Measurements from ENCODE around the gene BRMS1. TPM values are rescaled to one million over a fixed set of nuclear protein-coding genes. Genes with fewer than 3 reads are reported as not detected.

The BRMS1 gene
- total RNA-seq, 1 donor from 2014 or later, result 56.9 TPM

DNA sequence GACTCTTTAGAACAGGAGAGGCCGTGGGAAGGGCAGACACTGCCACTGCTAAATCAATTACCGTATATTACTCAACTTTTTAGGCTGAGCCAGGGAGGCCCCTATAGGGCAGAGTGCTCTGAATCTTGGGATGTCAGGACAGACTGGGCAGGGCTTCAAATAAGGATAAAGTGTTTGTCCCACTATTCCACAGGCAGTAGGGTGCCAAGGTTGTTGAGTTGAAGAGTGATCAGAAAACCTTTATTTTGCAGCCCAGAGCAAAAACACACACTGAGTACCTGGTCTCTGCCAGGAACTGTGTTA, 4.1 kb upstream of the BRMS1 start:
- no peak for ATAC-seq (ENCODE audit: low read depth)
- CTCF ChIA-PET, result no interaction called here
- intact Hi-C loops (cut with micrococcal nuclease), result loop anchor here (5.0 kb wide), 2 partner anchors 38 to 732 kb away; partner anchors contain the start of gene PCNX3
- no peak for DNase-seq
- POLR2A ChIA-PET, result interaction anchor here (0.7 kb wide), 2 partner anchors 26 to 1006 kb away, joined by 3 to 9 read pairs; no protein-coding TSS in a partner anchor
- H3K27ac Mint-ChIP-seq, result peak overlapping the region; percentile 46
- peak overlapping the region; percentile 0 for H3K4me3 Mint-ChIP-seq
- H3K27me3 Mint-ChIP-seq, result peaks cover 2% of the 10 kb centered on the region
- peaks cover 31% of the 10 kb centered on the region for H3K4me1 Mint-ChIP-seq
- H3K9me3 Mint-ChIP-seq, result no peaks in the 10 kb centered on the region
- TF ChIP-seq, protein P1, sequence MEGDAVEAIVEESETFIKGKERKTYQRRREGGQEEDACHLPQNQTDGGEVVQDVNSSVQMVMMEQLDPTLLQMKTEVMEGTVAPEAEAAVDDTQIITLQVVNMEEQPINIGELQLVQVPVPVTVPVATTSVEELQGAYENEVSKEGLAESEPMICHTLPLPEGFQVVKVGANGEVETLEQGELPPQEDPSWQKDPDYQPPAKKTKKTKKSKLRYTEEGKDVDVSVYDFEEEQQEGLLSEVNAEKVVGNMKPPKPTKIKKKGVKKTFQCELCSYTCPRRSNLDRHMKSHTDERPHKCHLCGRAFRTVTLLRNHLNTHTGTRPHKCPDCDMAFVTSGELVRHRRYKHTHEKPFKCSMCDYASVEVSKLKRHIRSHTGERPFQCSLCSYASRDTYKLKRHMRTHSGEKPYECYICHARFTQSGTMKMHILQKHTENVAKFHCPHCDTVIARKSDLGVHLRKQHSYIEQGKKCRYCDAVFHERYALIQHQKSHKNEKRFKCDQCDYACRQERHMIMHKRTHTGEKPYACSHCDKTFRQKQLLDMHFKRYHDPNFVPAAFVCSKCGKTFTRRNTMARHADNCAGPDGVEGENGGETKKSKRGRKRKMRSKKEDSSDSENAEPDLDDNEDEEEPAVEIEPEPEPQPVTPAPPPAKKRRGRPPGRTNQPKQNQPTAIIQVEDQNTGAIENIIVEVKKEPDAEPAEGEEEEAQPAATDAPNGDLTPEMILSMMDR (IDR thresholded peaks at IDR 0.05), result no peak
- H3K36me3 Mint-ChIP-seq (ENCODE audit: low read depth), result peaks cover 10% of the 10 kb centered on the region

DNA sequence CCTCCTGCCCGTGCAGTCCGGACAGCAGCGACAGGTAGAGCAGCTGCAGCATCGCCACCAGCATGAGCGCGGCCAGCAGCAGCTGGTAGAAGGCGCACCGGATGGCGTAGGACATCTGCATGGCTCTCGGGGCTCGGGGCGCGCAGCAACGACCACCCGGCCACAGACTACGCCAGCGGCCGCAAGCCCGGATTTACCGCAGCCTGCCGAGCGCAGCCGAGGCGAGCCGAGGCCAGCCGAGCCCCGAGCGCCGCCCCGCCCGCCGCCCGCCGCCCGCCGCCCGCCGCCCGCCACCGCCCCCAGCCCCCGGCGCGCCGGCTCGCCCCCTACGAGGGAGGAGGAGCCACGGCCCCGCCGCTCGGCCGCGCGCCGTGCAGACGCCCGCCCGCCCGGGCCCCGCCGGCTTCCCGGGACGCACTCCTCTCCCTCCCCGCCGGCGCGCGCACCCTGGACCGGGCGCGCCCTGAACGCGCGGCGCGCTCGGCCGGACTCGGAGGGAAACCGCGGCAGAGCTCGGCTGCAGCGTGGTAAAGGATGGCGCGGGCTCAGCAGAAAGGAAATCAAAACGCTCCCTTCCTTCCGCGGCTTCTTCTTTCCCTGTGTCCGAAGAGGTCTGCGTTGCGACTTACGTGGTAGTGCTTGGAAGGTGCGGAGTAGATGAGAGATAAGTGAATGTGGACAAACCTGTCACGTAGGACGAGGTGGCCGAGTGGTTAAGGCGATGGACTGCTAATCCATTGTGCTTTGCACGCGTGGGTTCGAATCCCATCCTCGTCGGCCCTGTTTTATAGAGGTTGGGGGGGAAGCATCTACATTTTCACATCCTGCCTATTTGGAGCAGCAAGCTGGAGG, 2.7 kb upstream of the BRMS1 start, which contains the start of gene B4GAT1:
TSS of gene B4GAT1 (minus strand) at position 205 of the 852 bp plus-strand sequence. CDS start at position 121, 84 bp downstream.
- H3K27me3 Mint-ChIP-seq, result peaks cover 2% of the 10 kb centered on the region

DNA sequence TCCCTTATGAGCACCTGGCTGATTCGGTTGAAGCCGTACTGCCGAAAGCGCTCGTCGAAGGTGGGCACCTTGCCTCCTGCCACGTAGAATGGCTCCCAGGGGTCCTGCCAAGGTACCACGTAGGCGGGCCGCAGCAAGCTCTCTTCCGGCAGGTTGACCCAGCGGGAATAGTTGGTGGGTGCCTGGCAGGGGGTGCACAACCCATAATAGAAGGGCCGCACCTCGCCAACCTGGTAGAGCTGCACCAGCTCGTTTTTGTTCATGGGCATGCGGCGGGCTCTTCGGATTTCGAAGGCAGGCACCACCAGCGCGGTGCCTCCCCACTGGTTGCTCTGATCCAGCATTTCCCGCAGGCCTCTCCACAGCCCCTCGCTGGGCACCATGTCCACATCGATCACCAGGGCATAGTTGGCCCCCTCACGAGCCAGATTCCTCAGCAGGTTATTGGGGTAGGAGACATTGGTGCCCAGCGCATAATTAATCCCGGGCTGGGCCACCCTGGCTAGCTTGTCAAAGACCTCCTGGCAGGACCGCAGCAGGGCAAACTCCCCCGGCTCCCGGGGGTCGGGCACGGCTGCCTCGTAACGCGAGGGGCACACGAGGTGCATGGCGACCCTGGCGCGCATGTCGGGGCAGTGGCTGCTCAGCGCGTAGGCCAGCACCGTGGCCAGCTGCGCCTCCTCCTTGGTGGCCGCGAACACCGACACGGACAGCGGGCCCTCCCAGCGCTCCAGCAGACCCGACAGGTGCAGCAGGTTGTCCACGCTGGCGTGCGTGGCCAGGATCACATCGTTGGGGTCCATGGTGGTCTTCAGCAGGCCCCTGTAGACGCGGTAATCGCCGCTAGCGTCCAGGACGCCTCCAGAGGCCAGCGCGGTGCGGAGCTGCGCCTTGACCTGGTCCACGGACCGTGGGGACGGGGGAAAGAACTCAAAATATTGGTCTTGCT, 1.8 kb upstream of the BRMS1 start:
- H3K27me3 Mint-ChIP-seq, result peaks cover 2% of the 10 kb centered on the region

More for the DNA sequence above, 2.7 kb upstream of the BRMS1 start, which contains the start of gene B4GAT1:
- peaks cover 45% of the 10 kb centered on the region for H3K4me1 Mint-ChIP-seq
- ChIA-PET CTCF (interaction anchor here (0.7 to 1.2 kb wide), 3 partner anchors 14 to 692 kb away, joined by 3 read pairs; no protein-coding TSS in a partner anchor), POLR2A (interaction anchor here (0.6 to 5.4 kb wide), 5 partner anchors 24 to 1779 kb away, joined by 3 to 34 read pairs (median 5); partner anchors contain the start of genes RBM4 and SLC29A2)
- TF ChIP-seq, protein P1 (IDR thresholded peaks at IDR 0.05), result no peak
- DNase-seq (peak; percentile 70), ATAC-seq (ENCODE audit: low read depth) (peak; percentile 47)
- H3K9me3 Mint-ChIP-seq, result no peaks in the 10 kb centered on the region
- intact Hi-C loops (cut with micrococcal nuclease), result loop anchor here (1.0 to 5.0 kb wide), 3 partner anchors 24 to 730 kb away; partner anchors contain the start of genes PCNX3 and SLC29A2
- H3K36me3 Mint-ChIP-seq (ENCODE audit: low read depth), result peaks cover 20% of the 10 kb centered on the region
- H3K27ac Mint-ChIP-seq, result peak within 1 kb of the TSS; percentile 99
- H3K4me3 Mint-ChIP-seq, result peak within 1 kb of the TSS; percentile 96

DNA sequence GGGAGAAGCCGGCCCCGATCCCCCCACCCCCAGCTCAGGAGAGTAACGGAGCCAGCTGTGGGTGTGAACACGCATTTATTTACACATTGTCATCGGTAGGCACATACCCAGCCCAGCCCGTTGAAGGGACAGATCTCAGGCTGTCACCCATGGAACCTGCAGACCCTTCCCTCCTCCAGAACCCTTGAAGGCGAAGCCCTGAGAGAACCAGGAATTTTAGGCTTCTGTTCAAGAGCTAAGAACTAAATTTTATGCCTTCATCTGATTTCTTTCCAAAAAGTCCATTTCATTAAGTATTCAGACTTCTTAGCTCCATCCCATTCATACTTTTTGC, 379 bp upstream of the BRMS1 start:
- DNase-seq (no peak), ATAC-seq (ENCODE audit: low read depth) (peak; percentile 11)
- CTCF ChIA-PET, result interaction anchor here (0.7 to 3.2 kb wide), 4 partner anchors 33 to 641 kb away, joined by 3 to 17 read pairs (median 8); no protein-coding TSS in a partner anchor
- intact Hi-C loops (cut with micrococcal nuclease), result loop anchor here (1.0 to 5.0 kb wide), 5 partner anchors 16 to 728 kb away; partner anchors contain the start of genes PCNX3 and RCE1
- H3K4me3 Mint-ChIP-seq, result peak overlapping the region; percentile 96
- TF ChIP-seq, protein P1 (IDR thresholded peaks at IDR 0.05), result no peak
- POLR2A ChIA-PET, result interaction anchor here (0.6 to 5.4 kb wide), 9 partner anchors 26 to 1242 kb away, joined by 3 to 34 read pairs (median 4); partner anchors contain the start of genes CD248, RBM14, RCE1 and SLC29A2
- H3K36me3 Mint-ChIP-seq (ENCODE audit: low read depth), result peaks cover 40% of the 10 kb centered on the region
- peak overlapping the region; percentile 93 for H3K27ac Mint-ChIP-seq
- H3K9me3 Mint-ChIP-seq, result no peaks in the 10 kb centered on the region
- peaks cover 2% of the 10 kb centered on the region for H3K27me3 Mint-ChIP-seq
- H3K4me1 Mint-ChIP-seq, result peaks cover 45% of the 10 kb centered on the region

More for the DNA sequence above, 1.8 kb upstream of the BRMS1 start:
- Mint-ChIP-seq H3K27ac (peak overlapping the region; percentile 35), H3K4me3 (peak overlapping the region; percentile 96), H3K9me3 (no peaks in the 10 kb centered on the region), H3K4me1 (peaks cover 45% of the 10 kb centered on the region), H3K36me3 (ENCODE audit: low read depth) (peaks cover 27% of the 10 kb centered on the region)
- intact Hi-C loops (cut with micrococcal nuclease), result loop anchor here (5.0 kb wide), 2 partner anchors 41 to 729 kb away; partner anchors contain the start of gene PCNX3
- ATAC-seq (ENCODE audit: low read depth) (no peak), DNase-seq (no peak)
- TF ChIP-seq, protein P1 (IDR thresholded peaks at IDR 0.05), result no peak
- POLR2A ChIA-PET, result interaction anchor here (0.6 to 5.4 kb wide), 4 partner anchors 25 to 1779 kb away, joined by 3 to 34 read pairs (median 4); partner anchors contain the start of genes RBM4 and SLC29A2
- CTCF ChIA-PET, result interaction anchor here (0.7 to 3.2 kb wide), 3 partner anchors 15 to 691 kb away, joined by 3 to 17 read pairs (median 3); no protein-coding TSS in a partner anchor
